Stimulated activated CD4-positive, alpha-beta T cell treated with anti-CD3 and anti-CD28 coated beads, Interleukin-4, amount 100 ng/mL, for 24 hours (primary cell): Measurements from ENCODE around the gene ACTMAP.
"Not testable (repeated sequence)": the region's sequence is repeated elsewhere in the genome, so short reads cannot be mapped to it uniquely, and the experiment has no call there.

ENCODE experiments used
- DNase-seq: peaks from one replicate; pipeline ENCODE4 v3.0.0-alpha.2; 2020

ACTMAP gene

GRCh38 chr19:40775632-40776022 is 25.4 kb upstream of the ACTMAP start:
- DNase-seq = no peak

GRCh38 chr19:40774916-40775631 is 24.8 kb upstream of the ACTMAP start, which contains the start of gene MIA:
TSS of gene MIA (plus strand) at chr19:40775521. CDS start at chr19:40775543, 22 bp downstream.
- no peak for DNase-seq

- DNase-seq = not testable (repeated sequence)
Observed at GRCh38 chr19:40771101-40771862, 21.0 kb upstream of the ACTMAP start.

- DNase-seq = no peak
Observed at GRCh38 chr19:40768869-40769268, 18.6 kb upstream of the ACTMAP start.

- DNase-seq = not testable (repeated sequence)
Observed at GRCh38 chr19:40766385-40766784, 16.1 kb upstream of the ACTMAP start.

- no peak for DNase-seq
Observed at GRCh38 chr19:40763963-40764362, 13.7 kb upstream of the ACTMAP start.

GRCh38 chr19:40763526-40763925 is 13.2 kb upstream of the ACTMAP start:
- no peak for DNase-seq

- no peak for DNase-seq
Observed at GRCh38 chr19:40762754-40763470, 12.6 kb upstream of the ACTMAP start.

- no peak for DNase-seq
Observed at GRCh38 chr19:40759352-40759751, 9.1 kb upstream of the ACTMAP start.

GRCh38 chr19:40758491-40758890 is 8.2 kb upstream of the ACTMAP start:
- no peak for DNase-seq

GRCh38 chr19:40756502-40757110 is 6.3 kb upstream of the ACTMAP start:
- peak; percentile 54 for DNase-seq

GRCh38 chr19:40755791-40756190 is 5.5 kb upstream of the ACTMAP start:
- DNase-seq = no peak

GRCh38 chr19:40755248-40755624 is 5.0 kb upstream of the ACTMAP start:
- DNase-seq = no peak

GRCh38 chr19:40754611-40755247 is 4.5 kb upstream of the ACTMAP start:
- DNase-seq = peak; percentile 80

- peak; percentile 35 for DNase-seq
Observed at GRCh38 chr19:40752257-40752781, 2.0 kb upstream of the ACTMAP start.

- peak; percentile 98 for DNase-seq
Observed at GRCh38 chr19:40750874-40751537, 729 bp upstream of the ACTMAP start, which contains the start of gene SNRPA. TSS of gene SNRPA (plus strand) at chr19:40751203. CDS start at chr19:40751409, 206 bp downstream.

- DNase-seq = no peak
Observed at GRCh38 chr19:40747536-40747935, 2.7 kb downstream of the ACTMAP start.

- DNase-seq = no peak
Observed at GRCh38 chr19:40745402-40745780, 4.9 kb downstream of the ACTMAP start.

GRCh38 chr19:40744554-40745401 is 5.5 kb downstream of the ACTMAP start:
- DNase-seq = peak; percentile 28

- DNase-seq = no peak
Observed at GRCh38 chr19:40743926-40744325, 6.4 kb downstream of the ACTMAP start.

GRCh38 chr19:40742886-40743285 is 7.4 kb downstream of the ACTMAP start:
- no peak for DNase-seq
